ENCODE results near the gene SHROOM3. TPM values are rescaled to one million over a fixed set of nuclear protein-coding genes. Genes with fewer than 3 reads are reported as not detected.

SHROOM3 gene
- total RNA-seq, 6 donors from 2014 or later = 62.3 to 216 (median 116) TPM

DNA sequence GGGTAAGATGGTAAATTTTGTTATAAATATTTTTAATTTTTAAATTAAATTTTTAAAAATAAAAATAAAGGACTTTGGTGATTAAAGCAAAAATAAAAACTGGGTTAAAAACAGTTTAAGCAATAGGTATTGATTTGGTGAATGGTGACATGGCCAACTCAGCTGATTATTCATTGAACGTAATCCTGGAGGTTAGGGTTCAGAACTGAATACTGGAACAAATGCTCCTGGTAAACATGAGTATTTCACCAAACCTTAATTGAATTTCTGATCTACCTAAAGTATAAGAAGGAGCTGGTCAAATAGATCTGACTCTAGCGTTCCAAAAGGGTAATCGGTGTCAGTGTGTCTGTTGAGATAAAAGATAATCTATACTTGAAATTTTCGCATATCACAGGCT lies 141.8 kb downstream of the SHROOM3 start:
- ATAC-seq (ENCODE audit: low FRiP score in 2 of 2) = no peak
- no peak for DNase-seq
- Histone ChIP-seq H3K36me3 (no peaks in the 10 kb centered on the region), H3K9me3 (no peaks in the 10 kb centered on the region), H3K27ac (no peak overlapping the region), H3K4me3 (no peak overlapping the region), H3K27me3 (no peaks in the 10 kb centered on the region), H3K4me1 (no peaks in the 10 kb centered on the region)
- TF ChIP-seq POLR2A (IDR thresholded peaks at IDR 0.05) (no peak), POLR2AphosphoS5 (IDR thresholded peaks at IDR 0.05) (no peak), EP300 (IDR thresholded peaks at IDR 0.05) (no peak)
- TF ChIP-seq, protein P1, sequence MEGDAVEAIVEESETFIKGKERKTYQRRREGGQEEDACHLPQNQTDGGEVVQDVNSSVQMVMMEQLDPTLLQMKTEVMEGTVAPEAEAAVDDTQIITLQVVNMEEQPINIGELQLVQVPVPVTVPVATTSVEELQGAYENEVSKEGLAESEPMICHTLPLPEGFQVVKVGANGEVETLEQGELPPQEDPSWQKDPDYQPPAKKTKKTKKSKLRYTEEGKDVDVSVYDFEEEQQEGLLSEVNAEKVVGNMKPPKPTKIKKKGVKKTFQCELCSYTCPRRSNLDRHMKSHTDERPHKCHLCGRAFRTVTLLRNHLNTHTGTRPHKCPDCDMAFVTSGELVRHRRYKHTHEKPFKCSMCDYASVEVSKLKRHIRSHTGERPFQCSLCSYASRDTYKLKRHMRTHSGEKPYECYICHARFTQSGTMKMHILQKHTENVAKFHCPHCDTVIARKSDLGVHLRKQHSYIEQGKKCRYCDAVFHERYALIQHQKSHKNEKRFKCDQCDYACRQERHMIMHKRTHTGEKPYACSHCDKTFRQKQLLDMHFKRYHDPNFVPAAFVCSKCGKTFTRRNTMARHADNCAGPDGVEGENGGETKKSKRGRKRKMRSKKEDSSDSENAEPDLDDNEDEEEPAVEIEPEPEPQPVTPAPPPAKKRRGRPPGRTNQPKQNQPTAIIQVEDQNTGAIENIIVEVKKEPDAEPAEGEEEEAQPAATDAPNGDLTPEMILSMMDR (IDR thresholded peaks at IDR 0.05) = no peak
- WGBS, 2 donors = 94 to 97% methylated on average over 4 of the region's 4 CpGs

DNA sequence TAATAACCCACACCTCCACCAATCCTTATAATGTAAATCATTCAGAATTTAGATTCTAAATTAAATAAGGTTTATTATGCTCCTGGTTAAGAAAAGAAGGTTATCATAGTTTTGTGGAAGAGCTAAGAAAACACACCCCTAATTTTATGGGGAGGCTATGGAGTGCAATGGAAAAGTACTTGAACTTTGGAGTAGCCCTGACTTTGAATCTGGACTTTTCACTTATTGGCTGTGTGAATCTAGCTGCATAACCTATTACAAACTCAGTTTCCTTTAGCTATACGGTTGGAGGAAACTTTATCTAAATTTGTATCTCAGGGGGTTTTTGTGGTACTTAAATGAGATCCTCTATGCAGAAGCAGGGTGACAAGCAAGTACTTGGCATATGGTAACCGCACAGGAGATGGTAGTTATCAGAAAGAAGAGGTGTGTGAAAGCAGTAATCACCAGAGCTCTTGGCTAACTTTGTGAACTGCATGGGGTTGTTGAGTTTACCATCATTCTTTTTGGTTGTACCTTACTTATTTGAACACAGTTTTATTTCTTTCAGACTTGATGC lies 143.1 kb downstream of the SHROOM3 start:
- TF ChIP-seq POLR2A (IDR thresholded peaks at IDR 0.05) (no peak), POLR2AphosphoS5 (IDR thresholded peaks at IDR 0.05) (no peak), EP300 (IDR thresholded peaks at IDR 0.05) (no peak)
- TF ChIP-seq, protein P1 (IDR thresholded peaks at IDR 0.05) = no peak
- no peak overlapping the region for H3K4me3 ChIP-seq
- 56 to 63% methylated on average over 2 of the region's 2 CpGs for WGBS, 2 donors
- no peaks in the 10 kb centered on the region for H3K9me3 ChIP-seq
- DNase-seq (no peak), ATAC-seq (ENCODE audit: low FRiP score in 2 of 2) (no peak)
- H3K4me1 ChIP-seq = no peaks in the 10 kb centered on the region
- H3K36me3 ChIP-seq = no peaks in the 10 kb centered on the region
- H3K27me3 ChIP-seq = no peaks in the 10 kb centered on the region
- no peak overlapping the region for H3K27ac ChIP-seq

DNA sequence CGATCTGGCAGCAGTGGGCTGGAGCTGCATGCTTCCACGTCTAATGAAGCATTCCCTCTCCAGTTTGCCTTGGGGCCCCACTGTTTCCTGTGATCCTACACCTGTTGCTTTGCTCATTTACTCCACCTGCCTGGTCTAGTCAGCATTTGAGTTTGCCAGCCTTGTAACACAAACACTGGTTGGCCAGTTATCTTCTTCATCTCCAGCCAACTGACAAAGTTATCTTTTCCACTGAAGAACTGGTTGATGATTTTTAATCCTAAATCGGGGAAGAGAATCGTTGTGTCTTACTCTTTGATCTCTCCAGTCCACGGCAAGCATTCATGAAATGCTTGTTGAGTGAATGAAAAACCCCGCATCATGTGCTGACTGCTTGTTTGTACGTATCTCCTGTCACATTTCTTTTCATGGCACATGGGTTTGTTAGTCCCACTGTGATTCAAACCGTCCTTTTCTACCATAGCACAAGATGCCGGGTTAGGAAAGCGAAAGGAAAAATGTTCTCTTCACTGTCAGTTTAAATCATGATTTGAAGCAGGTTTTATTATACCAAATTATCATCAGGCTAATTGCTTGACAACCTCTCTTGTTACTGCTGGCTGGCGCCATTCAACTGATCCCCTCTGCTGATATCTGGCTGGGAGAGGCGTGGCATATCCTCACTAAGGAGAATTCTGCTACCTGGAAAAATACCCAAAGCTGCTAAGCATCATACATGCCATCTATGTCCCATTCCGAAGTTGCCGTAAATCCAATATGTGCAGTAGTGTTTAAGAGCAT lies 144.8 kb downstream of the SHROOM3 start:
- Histone ChIP-seq H3K27ac (no peak overlapping the region), H3K4me1 (peaks cover 0 to 4% (median 0%) of the 10 kb centered on the region in 4 donors), H3K4me3 (no peak overlapping the region), H3K36me3 (no peaks in the 10 kb centered on the region), H3K27me3 (no peaks in the 10 kb centered on the region), H3K9me3 (no peaks in the 10 kb centered on the region)
- no peak for DNase-seq
- TF ChIP-seq, protein P1 (IDR thresholded peaks at IDR 0.05) = no peak
- no peak for TF ChIP-seq POLR2AphosphoS5 (IDR thresholded peaks at IDR 0.05)
- TF ChIP-seq EP300 (IDR thresholded peaks at IDR 0.05) = no peak
- WGBS, 2 donors = 80 to 83% methylated on average over 14 of the region's 14 CpGs
- no peak for ATAC-seq (ENCODE audit: low FRiP score in 2 of 2)

DNA sequence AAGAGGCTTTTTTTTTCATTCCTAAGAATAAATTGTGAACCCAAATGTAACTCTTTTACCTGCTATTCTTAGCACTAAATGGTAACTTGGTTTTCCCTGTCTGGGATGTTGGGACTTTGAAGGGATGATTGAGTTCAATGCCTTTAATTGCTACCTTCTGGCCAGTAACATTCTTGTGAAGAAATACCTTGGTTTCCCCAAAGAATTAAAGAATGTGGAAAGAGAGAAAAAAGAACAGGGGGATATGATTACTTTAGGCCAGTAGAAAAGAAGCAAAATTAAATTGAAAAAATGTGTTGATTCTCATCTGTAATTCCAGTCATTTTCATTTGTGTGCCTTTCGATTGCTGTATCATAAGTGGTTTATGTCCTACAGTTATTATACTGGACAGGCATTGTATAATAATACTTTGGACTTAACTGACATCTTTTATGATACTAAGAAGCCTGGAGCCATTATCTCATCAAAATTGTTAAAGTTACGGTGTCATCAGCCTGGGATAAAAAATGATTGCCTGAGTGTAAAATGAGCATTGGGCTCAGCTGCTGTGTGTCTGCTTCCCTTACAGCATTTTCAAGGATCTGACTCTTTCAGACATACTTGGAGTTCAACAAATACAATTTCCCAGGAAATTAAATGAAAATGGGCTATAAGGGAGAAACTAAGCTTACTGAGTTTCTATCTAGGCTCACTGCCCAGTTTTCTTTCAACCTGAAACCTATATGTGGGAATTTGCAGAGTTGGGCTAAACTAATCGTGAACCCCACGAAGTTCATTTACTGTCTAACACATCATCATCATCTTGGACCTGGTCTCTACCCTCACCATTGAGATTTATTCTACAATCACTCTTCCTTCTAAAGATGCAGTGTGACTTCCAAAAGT lies 146.3 kb downstream of the SHROOM3 start:
- peaks cover 0 to 14% (median 3%) of the 10 kb centered on the region in 4 donors for H3K4me1 ChIP-seq
- ATAC-seq (ENCODE audit: low FRiP score in 2 of 2) (no peak), DNase-seq (no peak)
- no peaks in the 10 kb centered on the region for H3K36me3 ChIP-seq
- no peaks in the 10 kb centered on the region for H3K9me3 ChIP-seq
- H3K4me3 ChIP-seq = no peak overlapping the region
- no peaks in the 10 kb centered on the region for H3K27me3 ChIP-seq
- TF ChIP-seq POLR2AphosphoS5 (IDR thresholded peaks at IDR 0.05) = no peak
- no peak for TF ChIP-seq POLR2A (IDR thresholded peaks at IDR 0.05)
- TF ChIP-seq EP300 (IDR thresholded peaks at IDR 0.05) = no peak
- TF ChIP-seq, protein P1 (IDR thresholded peaks at IDR 0.05) = no peak
- WGBS, 2 donors = 89 to 90% methylated on average over 4 of the region's 4 CpGs
- H3K27ac ChIP-seq = no peak overlapping the region
